CD14-positive monocyte (primary cell): ENCODE results near the gene POU3F4. TPM values are rescaled to one million over a fixed set of nuclear protein-coding genes. Genes with fewer than 3 reads are reported as not detected.
A peak's percentile ranks its signal among the peaks of the same experiment; 100 is the strongest.

Experiments
- DNase-seq, 3 donors: peaks; one replicate each; pipeline ENCODE4 v3.0.0-alpha.2; 2011 to 2022
- H2AFZ ChIP-seq: 2 replicates; pipeline ENCODE4 v1.6.0; 2012; ENCODE audit warnings: mild to moderate bottlenecking, low read depth, low read length, inconsistent platforms; ENCODE audit not compliant: insufficient read depth, poor library complexity, severe bottlenecking
- H3K27ac ChIP-seq, 2 donors: 1 replicate in 1 of 2; 2 replicates in 1 of 2; pipeline ENCODE4 v1.5.1; 2012 to 2013; ENCODE audit warnings: low read length in 2 of 2, control low read depth in 1 of 2, inconsistent platforms in 1 of 2, low read depth in 1 of 2, mild to moderate bottlenecking in 1 of 2
- H3K27me3 ChIP-seq, 2 donors: one replicate each; pipeline versions ENCODE4 v1.6.0 to v1.6.1; 2011 to 2013; ENCODE audit warnings: low read length in 2 of 2; ENCODE audit not compliant: control insufficient read depth in 2 of 2, insufficient read depth in 2 of 2
- H3K36me3 ChIP-seq, 2 donors: replicated peaks in 1 of 2; 1 replicate in 1 of 2; 2 replicates in 1 of 2; pipeline versions ENCODE4 v1.5.1 to v1.6.1; 2012 to 2013; ENCODE audit warnings: low read length in 2 of 2, control low read depth in 1 of 2, inconsistent platforms in 1 of 2, mild to moderate bottlenecking in 1 of 2; ENCODE audit not compliant: insufficient read depth in 2 of 2, control insufficient read depth in 1 of 2
- H3K4me1 ChIP-seq, 2 donors: 1 replicate in 1 of 2; 2 replicates in 1 of 2; pipeline versions ENCODE4 v1.5.1 to v1.6.1; 2012 to 2013; ENCODE audit warnings: low read length in 2 of 2, control low read depth in 1 of 2, inconsistent platforms in 1 of 2, mild to moderate bottlenecking in 1 of 2, moderate library complexity in 1 of 2; ENCODE audit not compliant: insufficient read depth in 2 of 2, control insufficient read depth in 1 of 2
- H3K4me2 ChIP-seq: replicated peaks from 2 replicates; pipeline ENCODE3; 2012; ENCODE audit warnings: low read length, moderate library complexity, mild to moderate bottlenecking; ENCODE audit not compliant: poor library complexity, severe bottlenecking; ENCODE audit errors: extremely low read depth
- H3K4me3 ChIP-seq, 3 experiments: fragments of 200-600 bp in 1 of 3; sonication (generic) in 1 of 3; replicated peaks in 1 of 3; 1 replicate in 2 of 3; 2 replicates in 1 of 3; pipeline ENCODE4 v1.5.1; 2011 to 2013; ENCODE audit warnings: low read length in 3 of 3, mild to moderate bottlenecking in 3 of 3, control low read depth in 2 of 3, low read depth in 2 of 3, inconsistent platforms in 1 of 3, moderate library complexity in 1 of 3
- H3K79me2 ChIP-seq: 2 replicates; pipeline ENCODE4 v1.6.0; 2012; ENCODE audit warnings: mild to moderate bottlenecking, control low read depth, inconsistent platforms, low read length, moderate library complexity; ENCODE audit not compliant: insufficient read depth
- H3K9ac ChIP-seq: 2 replicates; pipeline ENCODE4 v1.6.0; 2017; ENCODE audit warnings: low read length, mild to moderate bottlenecking; ENCODE audit not compliant: insufficient read depth, poor library complexity, severe bottlenecking
- H3K9me3 ChIP-seq, 2 donors: replicated peaks in 1 of 2; 1 replicate in 1 of 2; 2 replicates in 1 of 2; pipeline versions ENCODE4 v1.5.1 to v1.6.1; 2012 to 2013; ENCODE audit warnings: low read length in 2 of 2, control low read depth in 1 of 2; ENCODE audit not compliant: control insufficient read depth in 1 of 2, insufficient read depth in 1 of 2
- H4K20me1 ChIP-seq: 2 replicates; pipeline ENCODE4 v1.6.0; 2012; ENCODE audit warnings: mild to moderate bottlenecking, low read length, control low read depth, moderate library complexity; ENCODE audit not compliant: insufficient read depth
- H3K27ac Mint-ChIP-seq, 7 donors: one replicate each; pipeline ENCODE4 v1.8.0; 2020; ENCODE audit warnings: mild to moderate bottlenecking in 7 of 7, mixed read lengths in 7 of 7, moderate library complexity in 6 of 7, inconsistent platforms in 2 of 7
- H3K27me3 Mint-ChIP-seq, 3 donors: one replicate each; pipeline ENCODE4 v1.8.0; 2021 to 2022; ENCODE audit warnings: low read depth in 3 of 3, mild to moderate bottlenecking in 3 of 3, mixed read lengths in 3 of 3, moderate library complexity in 3 of 3, inconsistent platforms in 1 of 3
- H3K36me3 Mint-ChIP-seq, 2 donors: one replicate each; pipeline ENCODE4 v1.8.0; 2020; ENCODE audit warnings: mixed read lengths in 2 of 2, inconsistent platforms in 1 of 2, mild to moderate bottlenecking in 1 of 2
- H3K4me1 Mint-ChIP-seq: one replicate; pipeline ENCODE4 v1.8.0; 2020; ENCODE audit warnings: mild to moderate bottlenecking, mixed read lengths
- H3K4me3 Mint-ChIP-seq, 2 donors: one replicate each; pipeline ENCODE4 v1.8.0; 2020; ENCODE audit warnings: mild to moderate bottlenecking in 2 of 2, mixed read lengths in 2 of 2, moderate library complexity in 1 of 2
- H3K9me3 Mint-ChIP-seq, 7 donors: one replicate each; pipeline ENCODE4 v1.8.0; 2020 to 2022; ENCODE audit warnings: mixed read lengths in 7 of 7, mild to moderate bottlenecking in 6 of 7, moderate library complexity in 6 of 7, inconsistent platforms in 2 of 7
- WGBS: methylation state at CpG from one replicate; pipeline ENCODE4 v1.1.5; 2013; ENCODE audit warnings: missing lambda C conversion rate; ENCODE audit not compliant: insufficient coverage; 5-methylcytosine and 5-hydroxymethylcytosine counted together
- intact Hi-C, 2 donors: fragments of 100-400 bp; cut with micrococcal nuclease; formaldehyde crosslinking; loops; one replicate each; pipeline versions ENCODE4 v1.15.0 to v1.15.1; 2023
- polyA plus RNA-seq, 3 donors: library from polyadenylated mRNA; depleted of rRNA in 1 of 3; unstranded in 2 of 3; stranded (reverse) in 1 of 3; fragments of 300-500 nt in 2 of 3; fragments of >200 nt in 1 of 3; fragmentation: Illumina TruSeq in 2 of 3; gene quantifications; 1 replicate in 2 of 3; 2 replicates in 1 of 3; pipeline ENCODE4 v1.2.3, GENCODE V29; 2012 to 2021
- TF ChIP-seq, protein P1 (sequence below): fragments of 200-600 bp; IDR thresholded peaks from one replicate; pipeline ENCODE4 v1.8.0; 2022; ENCODE audit warnings: antibody characterized with exemption, mild to moderate bottlenecking

Gene POU3F4
- polyA plus RNA-seq, 3 donors, result not detected

DNA sequence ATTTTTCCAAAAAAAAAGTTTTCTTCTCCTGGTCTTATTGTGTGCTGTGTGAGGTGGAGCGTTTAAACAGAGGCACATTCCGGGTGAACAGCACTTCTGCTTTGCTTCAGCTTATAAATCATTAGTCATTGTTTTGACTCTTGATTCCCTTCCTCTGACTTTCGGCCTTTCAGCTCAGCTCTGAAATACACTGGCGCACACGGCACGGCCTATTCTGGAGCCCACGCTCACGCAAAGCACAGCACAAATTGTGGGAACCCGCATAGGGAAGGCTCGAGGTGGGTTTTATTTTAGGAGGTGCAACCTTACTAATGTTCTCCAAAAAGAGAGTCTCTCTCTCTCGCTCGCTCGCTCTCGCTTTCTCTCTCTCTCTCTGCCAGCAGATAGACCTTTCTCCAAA is 4.0 kb downstream of the POU3F4 start:
- no peaks in the 10 kb centered on the region for H3K79me2 ChIP-seq
- no peak for DNase-seq
- no peaks in the 10 kb centered on the region for H4K20me1 ChIP-seq
- no peaks in the 10 kb centered on the region for H3K36me3 ChIP-seq
- H3K4me1 ChIP-seq, result no peaks in the 10 kb centered on the region
- TF ChIP-seq, protein P1, sequence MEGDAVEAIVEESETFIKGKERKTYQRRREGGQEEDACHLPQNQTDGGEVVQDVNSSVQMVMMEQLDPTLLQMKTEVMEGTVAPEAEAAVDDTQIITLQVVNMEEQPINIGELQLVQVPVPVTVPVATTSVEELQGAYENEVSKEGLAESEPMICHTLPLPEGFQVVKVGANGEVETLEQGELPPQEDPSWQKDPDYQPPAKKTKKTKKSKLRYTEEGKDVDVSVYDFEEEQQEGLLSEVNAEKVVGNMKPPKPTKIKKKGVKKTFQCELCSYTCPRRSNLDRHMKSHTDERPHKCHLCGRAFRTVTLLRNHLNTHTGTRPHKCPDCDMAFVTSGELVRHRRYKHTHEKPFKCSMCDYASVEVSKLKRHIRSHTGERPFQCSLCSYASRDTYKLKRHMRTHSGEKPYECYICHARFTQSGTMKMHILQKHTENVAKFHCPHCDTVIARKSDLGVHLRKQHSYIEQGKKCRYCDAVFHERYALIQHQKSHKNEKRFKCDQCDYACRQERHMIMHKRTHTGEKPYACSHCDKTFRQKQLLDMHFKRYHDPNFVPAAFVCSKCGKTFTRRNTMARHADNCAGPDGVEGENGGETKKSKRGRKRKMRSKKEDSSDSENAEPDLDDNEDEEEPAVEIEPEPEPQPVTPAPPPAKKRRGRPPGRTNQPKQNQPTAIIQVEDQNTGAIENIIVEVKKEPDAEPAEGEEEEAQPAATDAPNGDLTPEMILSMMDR, result no peak
- H3K27ac ChIP-seq, result no peak overlapping the region
- Mint-ChIP-seq H3K4me1 (no peaks in the 10 kb centered on the region), H3K9me3 (peaks cover 0 to 29% (median 20%) of the 10 kb centered on the region in 7 donors), H3K27ac (no peak overlapping the region), H3K36me3 (peaks cover 4 to 6% of the 10 kb centered on the region in 2 donors), H3K4me3 (peak overlapping the region in 1 of 2 donors; percentile 62), H3K27me3 (peaks cover 51 to 53% (median 51%) of the 10 kb centered on the region in 3 donors)
- no CpG with 5 or more reads among the region's 14 CpGs for WGBS
- peaks cover 10 to 54% of the 10 kb centered on the region in 2 donors for H3K27me3 ChIP-seq
- H3K4me2 ChIP-seq, result no peak overlapping the region
- no peak overlapping the region for H3K9ac ChIP-seq
- intact Hi-C loops, result no loop called here
- no peak overlapping the region for H3K4me3 ChIP-seq
- no peak overlapping the region for H2AFZ ChIP-seq
- H3K9me3 ChIP-seq, result peaks cover 6 to 23% of the 10 kb centered on the region in 2 donors

DNA sequence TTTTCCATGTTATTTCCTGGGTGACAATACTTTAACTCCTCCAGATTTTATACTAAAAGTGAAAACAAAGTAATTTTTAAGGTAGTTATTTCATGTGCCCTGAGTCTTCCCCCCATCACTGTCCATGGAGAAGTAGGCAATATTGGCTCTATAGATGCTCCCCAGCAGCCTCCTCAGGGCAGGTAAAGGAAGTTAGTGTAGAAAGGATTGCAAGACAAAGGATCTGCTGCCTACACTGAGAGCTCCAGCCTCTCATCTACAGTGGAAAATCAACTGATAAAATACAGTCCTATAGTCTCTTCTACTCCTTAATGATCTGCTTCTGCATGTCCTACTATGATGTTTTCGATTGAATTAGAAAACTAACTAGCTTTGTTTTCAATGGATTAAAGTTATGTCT is 8.5 kb downstream of the POU3F4 start:
- H2AFZ ChIP-seq, result no peak overlapping the region
- no peaks in the 10 kb centered on the region for H3K36me3 ChIP-seq
- intact Hi-C loops, result no loop called here
- no peaks in the 10 kb centered on the region for H3K4me1 Mint-ChIP-seq
- H3K4me2 ChIP-seq, result no peak overlapping the region
- no peaks in the 10 kb centered on the region for H4K20me1 ChIP-seq
- TF ChIP-seq, protein P1, result no peak
- H3K27me3 Mint-ChIP-seq, result peaks cover 9 to 15% (median 13%) of the 10 kb centered on the region in 3 donors
- H3K79me2 ChIP-seq, result no peaks in the 10 kb centered on the region
- no peak overlapping the region for H3K9ac ChIP-seq
- no peak overlapping the region for H3K4me3 ChIP-seq
- H3K27ac Mint-ChIP-seq, result no peak overlapping the region
- H3K9me3 Mint-ChIP-seq, result no peaks in the 10 kb centered on the region
- no peaks in the 10 kb centered on the region for H3K4me1 ChIP-seq
- H3K9me3 ChIP-seq, result no peaks in the 10 kb centered on the region
- no peak for DNase-seq
- no peak overlapping the region for H3K4me3 Mint-ChIP-seq
- no CpG with 5 or more reads among the region's 1 CpG for WGBS
- H3K36me3 Mint-ChIP-seq, result no peaks in the 10 kb centered on the region
- peaks cover 3 to 10% of the 10 kb centered on the region in 2 donors for H3K27me3 ChIP-seq
- no peak overlapping the region for H3K27ac ChIP-seq
